Measurements from ENCODE around the gene ZBTB26. TPM values are rescaled to one million over a fixed set of nuclear protein-coding genes. Genes with fewer than 3 reads are reported as not detected.

ZBTB26 gene
- total RNA-seq, 2 donors from 2014 or later = 8.1 to 11.0 TPM

Other genes starting within 250 kb of the ZBTB26 start
- gene OR1L4, start 207.5 kb downstream of the ZBTB26 start, total RNA-seq = not detected
- not detected for gene OR1L6, start 189.2 kb downstream of the ZBTB26 start, total RNA-seq
- not detected for gene OR5C1, start 142.6 kb downstream of the ZBTB26 start, total RNA-seq
- not detected for gene OR1K1, start 131.4 kb downstream of the ZBTB26 start, total RNA-seq
- 10 to 100 TPM; 14.2 to 18.7 TPM for gene PDCL, start 102.9 kb downstream of the ZBTB26 start, total RNA-seq
- gene RC3H2, start 26.2 kb downstream of the ZBTB26 start, total RNA-seq = 10 to 100 TPM; 33.7 to 35.6 TPM
- 10 to 100 TPM; 10.0 TPM for gene ZBTB6, start 18.2 kb downstream of the ZBTB26 start, total RNA-seq
- gene RABGAP1, start 9.5 kb upstream of the ZBTB26 start, total RNA-seq = 10 to 100 TPM; 33.1 TPM
- 1 to 10 TPM; 1.3 to 1.6 TPM for gene GPR21, start 102.2 kb upstream of the ZBTB26 start, total RNA-seq